Neural progenitor cell (in vitro differentiated cells): ENCODE results near the gene UMAD1. TPM values are rescaled to one million over a fixed set of nuclear protein-coding genes. Genes with fewer than 3 reads are reported as not detected.

Experiments
- DNase-seq: peaks from one replicate; pipeline ENCODE4 v3.0.0-alpha.2; 2016; ENCODE audit warnings: low spot score
- H2AFZ ChIP-seq: fragments of 200-600 bp; sonication (generic); replicated peaks from 2 replicates; pipeline ENCODE4 v1.6.1; 2016; ENCODE audit warnings: antibody characterized with exemption
- H3F3A ChIP-seq: fragments of 200-600 bp; sonication (generic); 2 replicates; pipeline ENCODE4 v1.6.1; 2016; ENCODE audit warnings: antibody characterized with exemption, low read depth
- H3K27ac ChIP-seq: fragments of 200-600 bp; sonication (generic); 2 replicates; pipeline ENCODE4 v1.5.1; 2016; ENCODE audit warnings: mild to moderate bottlenecking
- H3K27me3 ChIP-seq: fragments of 200-600 bp; sonication (generic); 2 replicates; pipeline ENCODE4 v1.6.1; 2016; ENCODE audit warnings: mild to moderate bottlenecking, moderate library complexity
- H3K36me3 ChIP-seq: fragments of 200-600 bp; sonication (generic); 2 replicates; pipeline ENCODE4 v1.5.1; 2016
- H3K4me1 ChIP-seq: fragments of 200-600 bp; sonication (generic); 2 replicates; pipeline ENCODE4 v1.6.1; 2016; ENCODE audit warnings: mixed run types
- H3K4me2 ChIP-seq: fragments of 200-600 bp; sonication (generic); 2 replicates; pipeline ENCODE4 v1.6.1; 2016
- H3K4me3 ChIP-seq: fragments of 200-600 bp; sonication (generic); 2 replicates; pipeline ENCODE4 v1.5.1; 2016
- H3K79me2 ChIP-seq: fragments of 200-600 bp; sonication (generic); 2 replicates; pipeline ENCODE4 v1.6.1; 2016; ENCODE audit warnings: low read depth
- H3K9ac ChIP-seq: fragments of 200-600 bp; sonication (generic); 2 replicates; pipeline ENCODE4 v1.6.1; 2016
- H3K9me3 ChIP-seq: fragments of 200-600 bp; sonication (generic); 2 replicates; pipeline ENCODE4 v1.5.1; 2016; ENCODE audit warnings: low read depth
- H4K20me1 ChIP-seq: fragments of 200-600 bp; sonication (generic); 2 replicates; pipeline ENCODE4 v1.6.1; 2016; ENCODE audit warnings: low read depth
- H3K27ac Mint-ChIP-seq: 3 replicates; pipeline ENCODE4 v1.8.0; 2021; ENCODE audit warnings: mixed read lengths
- H3K27me3 Mint-ChIP-seq: 2 replicates; pipeline ENCODE4 v1.8.0; 2022; ENCODE audit warnings: low read depth, mild to moderate bottlenecking, inconsistent platforms, moderate library complexity, mixed read lengths; ENCODE audit not compliant: insufficient read depth
- H3K36me3 Mint-ChIP-seq: 3 replicates; pipeline ENCODE4 v1.8.0; 2021; ENCODE audit warnings: mixed read lengths
- H3K4me1 Mint-ChIP-seq: 3 replicates; pipeline ENCODE4 v1.8.0; 2021; ENCODE audit warnings: mixed read lengths
- H3K4me3 Mint-ChIP-seq: 3 replicates; pipeline ENCODE4 v1.8.0; 2021; ENCODE audit warnings: mild to moderate bottlenecking, moderate library complexity, mixed read lengths
- H3K9me3 Mint-ChIP-seq: 3 replicates; pipeline ENCODE4 v1.8.0; 2020; ENCODE audit warnings: mixed read lengths
- CTCF ChIP-seq: fragments of 200-600 bp; sonication (generic); IDR thresholded peaks from 2 replicates; pipeline ENCODE4 v1.5.1; 2017; ENCODE audit warnings: antibody characterized with exemption, mild to moderate bottlenecking
- EZH2 ChIP-seq: fragments of 200-600 bp; sonication (generic); IDR thresholded peaks from 2 replicates; pipeline ENCODE4 v1.6.1; 2017; ENCODE audit warnings: antibody characterized with exemption, mild to moderate bottlenecking, moderate library complexity
- EZH2phosphoT487 ChIP-seq: fragments of 200-600 bp; sonication (generic); IDR thresholded peaks from 2 replicates; pipeline ENCODE4 v1.6.1; 2017; ENCODE audit warnings: antibody characterized with exemption
- total RNA-seq: library from RNA; depleted of rRNA; stranded (reverse); fragments of >200 nt; gene quantifications from 2 replicates; pipeline ENCODE4 v1.2.3, GENCODE V29; 2015; ENCODE audit warnings: low replicate concordance

The UMAD1 gene
- total RNA-seq, 1 donor from 2014 or later: 23.0 TPM

GRCh38 chr7:7772397-7772821 is 131.9 kb downstream of the UMAD1 start:
- Histone ChIP-seq H3K27ac (no peak overlapping the region), H2AFZ (no peak overlapping the region), H3K36me3 (no peaks in the 10 kb centered on the region), H3K27me3 (no peaks in the 10 kb centered on the region), H3K9ac (no peak overlapping the region), H3F3A (no peaks in the 10 kb centered on the region), H3K4me2 (no peak overlapping the region), H3K4me1 (peaks cover 9% of the 10 kb centered on the region), H3K9me3 (no peaks in the 10 kb centered on the region), H4K20me1 (no peaks in the 10 kb centered on the region), H3K4me3 (no peak overlapping the region), H3K79me2 (no peaks in the 10 kb centered on the region)
- Mint-ChIP-seq H3K4me1 (peaks cover 7% of the 10 kb centered on the region), H3K27me3 (peaks cover 2% of the 10 kb centered on the region), H3K9me3 (no peaks in the 10 kb centered on the region), H3K4me3 (no peak overlapping the region), H3K27ac (no peak overlapping the region), H3K36me3 (no peaks in the 10 kb centered on the region)
- TF ChIP-seq EZH2: no peak
- TF ChIP-seq CTCF: no peak
- no peak for TF ChIP-seq EZH2phosphoT487
- no peak for DNase-seq

- no peak overlapping the region for H3K27ac Mint-ChIP-seq
- Histone ChIP-seq H3K4me3 (no peak overlapping the region), H3K27me3 (no peaks in the 10 kb centered on the region), H3K4me2 (no peak overlapping the region), H3K9me3 (no peaks in the 10 kb centered on the region), H3K36me3 (no peaks in the 10 kb centered on the region), H2AFZ (no peak overlapping the region), H3K4me1 (peaks cover 9% of the 10 kb centered on the region), H3K27ac (no peak overlapping the region), H3K9ac (no peak overlapping the region), H4K20me1 (no peaks in the 10 kb centered on the region), H3K79me2 (no peaks in the 10 kb centered on the region), H3F3A (no peaks in the 10 kb centered on the region)
- no peak for TF ChIP-seq EZH2phosphoT487
- TF ChIP-seq CTCF: no peak
- TF ChIP-seq EZH2: no peak
- no peaks in the 10 kb centered on the region for H3K9me3 Mint-ChIP-seq
- H3K4me1 Mint-ChIP-seq: peaks cover 7% of the 10 kb centered on the region
- H3K27me3 Mint-ChIP-seq: peaks cover 2% of the 10 kb centered on the region
- no peak for DNase-seq
- H3K4me3 Mint-ChIP-seq: no peak overlapping the region
- no peaks in the 10 kb centered on the region for H3K36me3 Mint-ChIP-seq
Observed at GRCh38 chr7:7773334-7774309, 133.1 kb downstream of the UMAD1 start.

- Mint-ChIP-seq H3K27me3 (peaks cover 2% of the 10 kb centered on the region), H3K4me3 (no peak overlapping the region), H3K4me1 (no peaks in the 10 kb centered on the region), H3K9me3 (no peaks in the 10 kb centered on the region), H3K27ac (no peak overlapping the region), H3K36me3 (no peaks in the 10 kb centered on the region)
- Histone ChIP-seq H3F3A (no peaks in the 10 kb centered on the region), H3K27ac (no peak overlapping the region), H3K36me3 (no peaks in the 10 kb centered on the region), H3K9me3 (no peaks in the 10 kb centered on the region), H3K4me2 (no peak overlapping the region), H3K4me3 (no peak overlapping the region), H4K20me1 (no peaks in the 10 kb centered on the region), H3K79me2 (no peaks in the 10 kb centered on the region), H3K9ac (no peak overlapping the region), H3K4me1 (no peaks in the 10 kb centered on the region), H3K27me3 (no peaks in the 10 kb centered on the region), H2AFZ (no peak overlapping the region)
- DNase-seq: no peak
- no peak for TF ChIP-seq EZH2phosphoT487
- no peak for TF ChIP-seq CTCF
- TF ChIP-seq EZH2: no peak
Observed at GRCh38 chr7:7779888-7780287, 139.3 kb downstream of the UMAD1 start.
